NB4 (cell line): ENCODE data around the gene MALRD1.
"Not testable (repeated sequence)": the region's sequence is repeated elsewhere in the genome, so short reads cannot be mapped to it uniquely, and the experiment has no call there.

Experiments used
- DNase-seq: peaks from one replicate; pipeline ENCODE4 v3.0.0; 2010; ENCODE audit warnings: low read depth
- H3K4me3 ChIP-seq: one replicate; pipeline ENCODE4 v1.5.1; 2011; ENCODE audit warnings: mild to moderate bottlenecking, low read depth, low read length, moderate library complexity
- CTCF ChIP-seq: IDR thresholded peaks from one replicate; pipeline ENCODE4 v1.5.1; 2012; ENCODE audit warnings: low read depth, low read length
- MAX ChIP-seq: IDR thresholded peaks from 2 replicates; pipeline ENCODE4 v1.6.1; 2011; ENCODE audit warnings: low read depth, low read length
- MYC ChIP-seq: IDR thresholded peaks from 2 replicates; pipeline ENCODE4 v1.6.1; 2011; ENCODE audit warnings: low read depth, low read length
- POLR2A ChIP-seq: IDR thresholded peaks from 2 replicates; pipeline ENCODE4 v1.6.1; 2011; ENCODE audit warnings: mild to moderate bottlenecking; ENCODE audit not compliant: insufficient read length; ENCODE audit errors: extremely low read depth

The MALRD1 gene

GRCh38 chr10:19764111-19764510 is 715.5 kb downstream of the MALRD1 start:
- DNase-seq, result no peak
- no peak for TF ChIP-seq MAX
- TF ChIP-seq MYC, result no peak
- TF ChIP-seq CTCF, result no peak
- no peak for TF ChIP-seq POLR2A
- H3K4me3 ChIP-seq, result no peak overlapping the region

- no peak overlapping the region for H3K4me3 ChIP-seq
- DNase-seq, result no peak
- TF ChIP-seq MYC, result no peak
- TF ChIP-seq POLR2A, result no peak
- TF ChIP-seq MAX, result no peak
- no peak for TF ChIP-seq CTCF
These were observed 719.3 kb downstream of the MALRD1 start for GRCh38 chr10:19767876-19768275.

- not testable (repeated sequence) for DNase-seq, H3K4me3 ChIP-seq
These were observed 721.2 kb downstream of the MALRD1 start for GRCh38 chr10:19769826-19770225.

GRCh38 chr10:19772972-19773371 is 724.4 kb downstream of the MALRD1 start:
- H3K4me3 ChIP-seq, result no peak overlapping the region
- no peak for DNase-seq
- TF ChIP-seq CTCF, result no peak
- TF ChIP-seq MYC, result no peak
- no peak for TF ChIP-seq POLR2A
- no peak for TF ChIP-seq MAX

GRCh38 chr10:19775296-19775695 is 726.7 kb downstream of the MALRD1 start:
- TF ChIP-seq POLR2A (no peak), MYC (no peak), MAX (no peak), CTCF (no peak)
- no peak overlapping the region for H3K4me3 ChIP-seq
- no peak for DNase-seq

- DNase-seq, result no peak
- no peak overlapping the region for H3K4me3 ChIP-seq
- no peak for TF ChIP-seq POLR2A
- no peak for TF ChIP-seq MAX
- no peak for TF ChIP-seq MYC
- no peak for TF ChIP-seq CTCF
These were observed 729.2 kb downstream of the MALRD1 start for GRCh38 chr10:19777806-19778205.
